ENCODE data around the gene FAM89A.

DNA sequence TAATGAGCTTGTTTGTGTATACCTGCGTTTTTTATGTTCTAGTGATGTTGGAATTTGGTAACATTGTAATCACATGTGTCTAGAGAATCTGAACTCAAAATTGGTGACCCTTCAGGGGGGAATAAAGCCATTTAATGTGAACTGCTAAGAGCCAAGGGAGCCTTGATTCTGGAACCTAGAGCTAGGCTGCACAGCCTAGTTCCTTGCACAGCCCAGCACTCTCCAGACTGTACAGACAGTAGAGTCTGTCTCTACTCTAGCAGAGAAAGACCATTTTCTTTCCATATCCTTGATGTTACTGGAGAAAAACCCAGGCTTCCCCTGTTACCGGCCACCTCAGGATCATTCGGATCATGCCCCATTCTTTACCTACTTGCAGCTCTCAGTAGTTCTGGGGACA lies 52.6 kb downstream of the FAM89A start:
- TF ChIP-seq, protein P1, sequence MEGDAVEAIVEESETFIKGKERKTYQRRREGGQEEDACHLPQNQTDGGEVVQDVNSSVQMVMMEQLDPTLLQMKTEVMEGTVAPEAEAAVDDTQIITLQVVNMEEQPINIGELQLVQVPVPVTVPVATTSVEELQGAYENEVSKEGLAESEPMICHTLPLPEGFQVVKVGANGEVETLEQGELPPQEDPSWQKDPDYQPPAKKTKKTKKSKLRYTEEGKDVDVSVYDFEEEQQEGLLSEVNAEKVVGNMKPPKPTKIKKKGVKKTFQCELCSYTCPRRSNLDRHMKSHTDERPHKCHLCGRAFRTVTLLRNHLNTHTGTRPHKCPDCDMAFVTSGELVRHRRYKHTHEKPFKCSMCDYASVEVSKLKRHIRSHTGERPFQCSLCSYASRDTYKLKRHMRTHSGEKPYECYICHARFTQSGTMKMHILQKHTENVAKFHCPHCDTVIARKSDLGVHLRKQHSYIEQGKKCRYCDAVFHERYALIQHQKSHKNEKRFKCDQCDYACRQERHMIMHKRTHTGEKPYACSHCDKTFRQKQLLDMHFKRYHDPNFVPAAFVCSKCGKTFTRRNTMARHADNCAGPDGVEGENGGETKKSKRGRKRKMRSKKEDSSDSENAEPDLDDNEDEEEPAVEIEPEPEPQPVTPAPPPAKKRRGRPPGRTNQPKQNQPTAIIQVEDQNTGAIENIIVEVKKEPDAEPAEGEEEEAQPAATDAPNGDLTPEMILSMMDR (IDR thresholded peaks at IDR 0.05) = no peak
- no peak for TF ChIP-seq POLR2A (IDR thresholded peaks at IDR 0.05)

Data from lower leg skin (tissue), 3 donors.